K562 (cell line): Measurements from ENCODE around the gene ACACB. TPM values are rescaled to one million over a fixed set of nuclear protein-coding genes. Genes with fewer than 3 reads are reported as not detected.

ENCODE experiments used
- ESRRA ChIP-seq: fragments of 450-650 bp; IDR thresholded peaks from 2 replicates; pipeline ENCODE4 v1.6.1; 2014; ENCODE audit warnings: low read depth, mild to moderate bottlenecking, moderate library complexity, borderline replicate concordance
- FOSL1 ChIP-seq: fragments of 200-800 bp; sonication (Bioruptor generic); conservative IDR thresholded peaks from 2 replicates; pipeline ENCODE4 v1.6.1; 2016; ENCODE audit warnings: missing genetic modification characterization, missing compliant biosample characterization
- NELFE ChIP-seq: IDR thresholded peaks from 2 replicates; pipeline ENCODE4 v1.6.1; 2011; ENCODE audit warnings: mild to moderate bottlenecking; ENCODE audit not compliant: insufficient read depth, insufficient read length
- NR2C2 ChIP-seq, 2 experiments: fragments of 200-800 bp in 1 of 2; sonication (Bioruptor generic) in 1 of 2; sonication (generic) in 1 of 2; formaldehyde crosslinking in 1 of 2; IDR thresholded peaks; 2 replicates each; pipeline versions ENCODE4 v1.6.1 to v1.8.0; 2016 to 2022; ENCODE audit warnings: mild to moderate bottlenecking in 1 of 2, missing compliant biosample characterization in 1 of 2, missing genetic modification characterization in 1 of 2, missing genetic modification reagents in 1 of 2
- POLR2B ChIP-seq: fragments of 450-650 bp; IDR thresholded peaks from 2 replicates; pipeline ENCODE4 v1.6.1; 2018; ENCODE audit warnings: low read depth; ENCODE audit not compliant: partially characterized antibody
- POLR2G ChIP-seq: fragments of 200-400 bp; formaldehyde crosslinking; IDR thresholded peaks from 2 replicates; pipeline ENCODE4 v1.6.1; 2017; ENCODE audit warnings: low read depth, mild to moderate bottlenecking, antibody characterized with exemption, low read length, moderate library complexity
- SOX6 ChIP-seq: fragments of 450-650 bp; IDR thresholded peaks from 2 replicates; pipeline ENCODE4 v1.6.1; 2014; ENCODE audit warnings: mild to moderate bottlenecking
- ZEB2 ChIP-seq: fragments of 450-650 bp; IDR thresholded peaks from 2 replicates; pipeline ENCODE4 v1.6.1; 2016
- polyA plus RNA-seq, 8 experiments: library from polyadenylated mRNA; depleted of rRNA in 4 of 8; stranded (reverse) in 5 of 8; unstranded in 3 of 8; fragments of >200 nt; fragmentation: Nextera tagmentation in 2 of 8; fragmentation: Illumina TruSeq in 1 of 8; extraction: Ambion mirVana in 2 of 8; extraction: Trizol in 1 of 8; gene quantifications; 2 replicates each; pipeline versions ENCODE4 v1.2.1 to v1.2.3, GENCODE V29; 2011 to 2014; ENCODE audit warnings: inconsistent platforms in 1 of 8, missing spikeins in 1 of 8
- total RNA-seq, 7 experiments: library from RNA; depleted of rRNA in 6 of 7; stranded (reverse); fragments of >200 nt in 6 of 7; fragmentation: Illumina TruSeq in 2 of 7; extraction: Trizol in 2 of 7; gene quantifications; 2 replicates each; pipeline versions ENCODE4 v1.2.1 to v1.2.3, GENCODE V29; 2011 to 2021; ENCODE audit warnings: low replicate concordance in 1 of 7
- TF ChIP-seq, protein P1 (sequence below): fragments of 200-600 bp; sonication (generic); IDR thresholded peaks from one replicate; pipeline ENCODE4 v1.6.1; 2012; ENCODE audit warnings: mild to moderate bottlenecking, low read depth, low read length, inconsistent platforms
- TF ChIP-seq, protein P2 (sequence below): fragments of 250-450 bp; sonication (Bioruptor Pico); IDR thresholded peaks from 2 replicates; pipeline ENCODE4 v1.8.0; 2022; ENCODE audit warnings: inconsistent platforms, mild to moderate bottlenecking, moderate library complexity, borderline replicate concordance
- TF ChIP-seq, protein P3 (sequence below): sonication (generic); formaldehyde crosslinking; IDR thresholded peaks from 2 replicates; pipeline ENCODE4 v1.8.0; 2022; ENCODE audit warnings: missing genetic modification reagents, mild to moderate bottlenecking, moderate library complexity, borderline replicate concordance
- TF ChIP-seq, protein P4 (sequence below), 2 experiments: fragments of 450-650 bp in 1 of 2; sonication (generic) in 1 of 2; formaldehyde crosslinking in 1 of 2; IDR thresholded peaks in 1 of 2; conservative IDR thresholded peaks in 1 of 2; 2 replicates each; pipeline versions ENCODE4 v1.6.1 to v1.8.1; 2016 to 2023; ENCODE audit warnings: mild to moderate bottlenecking in 2 of 2, moderate library complexity in 2 of 2, inconsistent platforms in 1 of 2, missing genetic modification reagents in 1 of 2

The ACACB gene
- total and polyA plus RNA-seq, 9 of the 15 experiments (the other 6 are each of a cell fraction or from before 2014, with no cell fraction given), result 0.10 to 2.5 (median 0.83) TPM

DNA sequence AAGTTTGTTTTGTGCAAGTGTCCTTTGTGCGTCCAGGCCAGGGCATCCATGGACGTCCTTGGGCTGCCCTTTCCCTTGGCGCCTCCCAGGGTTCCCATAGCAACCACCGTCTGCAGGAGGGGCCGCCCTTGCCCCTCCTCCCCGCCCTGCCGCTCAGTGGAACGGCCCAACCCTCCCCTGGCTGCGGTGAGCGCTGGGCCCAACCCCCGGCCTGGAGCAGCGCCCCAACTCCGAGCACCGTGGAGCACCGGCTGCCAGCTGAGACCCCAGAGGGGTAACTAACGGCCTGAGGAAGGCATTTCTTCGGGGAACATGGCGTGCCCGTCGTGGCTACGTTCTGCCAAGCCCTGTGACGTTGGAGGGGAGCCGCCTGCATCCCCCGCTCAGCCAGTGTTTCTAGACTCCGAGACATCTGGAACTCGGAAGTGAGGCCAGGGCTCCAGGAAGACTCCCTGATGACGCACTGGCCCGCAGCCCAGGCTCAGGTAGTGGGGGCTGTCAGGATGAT lies 5.3 kb upstream of the ACACB start (continued):
- TF ChIP-seq, protein P1, sequence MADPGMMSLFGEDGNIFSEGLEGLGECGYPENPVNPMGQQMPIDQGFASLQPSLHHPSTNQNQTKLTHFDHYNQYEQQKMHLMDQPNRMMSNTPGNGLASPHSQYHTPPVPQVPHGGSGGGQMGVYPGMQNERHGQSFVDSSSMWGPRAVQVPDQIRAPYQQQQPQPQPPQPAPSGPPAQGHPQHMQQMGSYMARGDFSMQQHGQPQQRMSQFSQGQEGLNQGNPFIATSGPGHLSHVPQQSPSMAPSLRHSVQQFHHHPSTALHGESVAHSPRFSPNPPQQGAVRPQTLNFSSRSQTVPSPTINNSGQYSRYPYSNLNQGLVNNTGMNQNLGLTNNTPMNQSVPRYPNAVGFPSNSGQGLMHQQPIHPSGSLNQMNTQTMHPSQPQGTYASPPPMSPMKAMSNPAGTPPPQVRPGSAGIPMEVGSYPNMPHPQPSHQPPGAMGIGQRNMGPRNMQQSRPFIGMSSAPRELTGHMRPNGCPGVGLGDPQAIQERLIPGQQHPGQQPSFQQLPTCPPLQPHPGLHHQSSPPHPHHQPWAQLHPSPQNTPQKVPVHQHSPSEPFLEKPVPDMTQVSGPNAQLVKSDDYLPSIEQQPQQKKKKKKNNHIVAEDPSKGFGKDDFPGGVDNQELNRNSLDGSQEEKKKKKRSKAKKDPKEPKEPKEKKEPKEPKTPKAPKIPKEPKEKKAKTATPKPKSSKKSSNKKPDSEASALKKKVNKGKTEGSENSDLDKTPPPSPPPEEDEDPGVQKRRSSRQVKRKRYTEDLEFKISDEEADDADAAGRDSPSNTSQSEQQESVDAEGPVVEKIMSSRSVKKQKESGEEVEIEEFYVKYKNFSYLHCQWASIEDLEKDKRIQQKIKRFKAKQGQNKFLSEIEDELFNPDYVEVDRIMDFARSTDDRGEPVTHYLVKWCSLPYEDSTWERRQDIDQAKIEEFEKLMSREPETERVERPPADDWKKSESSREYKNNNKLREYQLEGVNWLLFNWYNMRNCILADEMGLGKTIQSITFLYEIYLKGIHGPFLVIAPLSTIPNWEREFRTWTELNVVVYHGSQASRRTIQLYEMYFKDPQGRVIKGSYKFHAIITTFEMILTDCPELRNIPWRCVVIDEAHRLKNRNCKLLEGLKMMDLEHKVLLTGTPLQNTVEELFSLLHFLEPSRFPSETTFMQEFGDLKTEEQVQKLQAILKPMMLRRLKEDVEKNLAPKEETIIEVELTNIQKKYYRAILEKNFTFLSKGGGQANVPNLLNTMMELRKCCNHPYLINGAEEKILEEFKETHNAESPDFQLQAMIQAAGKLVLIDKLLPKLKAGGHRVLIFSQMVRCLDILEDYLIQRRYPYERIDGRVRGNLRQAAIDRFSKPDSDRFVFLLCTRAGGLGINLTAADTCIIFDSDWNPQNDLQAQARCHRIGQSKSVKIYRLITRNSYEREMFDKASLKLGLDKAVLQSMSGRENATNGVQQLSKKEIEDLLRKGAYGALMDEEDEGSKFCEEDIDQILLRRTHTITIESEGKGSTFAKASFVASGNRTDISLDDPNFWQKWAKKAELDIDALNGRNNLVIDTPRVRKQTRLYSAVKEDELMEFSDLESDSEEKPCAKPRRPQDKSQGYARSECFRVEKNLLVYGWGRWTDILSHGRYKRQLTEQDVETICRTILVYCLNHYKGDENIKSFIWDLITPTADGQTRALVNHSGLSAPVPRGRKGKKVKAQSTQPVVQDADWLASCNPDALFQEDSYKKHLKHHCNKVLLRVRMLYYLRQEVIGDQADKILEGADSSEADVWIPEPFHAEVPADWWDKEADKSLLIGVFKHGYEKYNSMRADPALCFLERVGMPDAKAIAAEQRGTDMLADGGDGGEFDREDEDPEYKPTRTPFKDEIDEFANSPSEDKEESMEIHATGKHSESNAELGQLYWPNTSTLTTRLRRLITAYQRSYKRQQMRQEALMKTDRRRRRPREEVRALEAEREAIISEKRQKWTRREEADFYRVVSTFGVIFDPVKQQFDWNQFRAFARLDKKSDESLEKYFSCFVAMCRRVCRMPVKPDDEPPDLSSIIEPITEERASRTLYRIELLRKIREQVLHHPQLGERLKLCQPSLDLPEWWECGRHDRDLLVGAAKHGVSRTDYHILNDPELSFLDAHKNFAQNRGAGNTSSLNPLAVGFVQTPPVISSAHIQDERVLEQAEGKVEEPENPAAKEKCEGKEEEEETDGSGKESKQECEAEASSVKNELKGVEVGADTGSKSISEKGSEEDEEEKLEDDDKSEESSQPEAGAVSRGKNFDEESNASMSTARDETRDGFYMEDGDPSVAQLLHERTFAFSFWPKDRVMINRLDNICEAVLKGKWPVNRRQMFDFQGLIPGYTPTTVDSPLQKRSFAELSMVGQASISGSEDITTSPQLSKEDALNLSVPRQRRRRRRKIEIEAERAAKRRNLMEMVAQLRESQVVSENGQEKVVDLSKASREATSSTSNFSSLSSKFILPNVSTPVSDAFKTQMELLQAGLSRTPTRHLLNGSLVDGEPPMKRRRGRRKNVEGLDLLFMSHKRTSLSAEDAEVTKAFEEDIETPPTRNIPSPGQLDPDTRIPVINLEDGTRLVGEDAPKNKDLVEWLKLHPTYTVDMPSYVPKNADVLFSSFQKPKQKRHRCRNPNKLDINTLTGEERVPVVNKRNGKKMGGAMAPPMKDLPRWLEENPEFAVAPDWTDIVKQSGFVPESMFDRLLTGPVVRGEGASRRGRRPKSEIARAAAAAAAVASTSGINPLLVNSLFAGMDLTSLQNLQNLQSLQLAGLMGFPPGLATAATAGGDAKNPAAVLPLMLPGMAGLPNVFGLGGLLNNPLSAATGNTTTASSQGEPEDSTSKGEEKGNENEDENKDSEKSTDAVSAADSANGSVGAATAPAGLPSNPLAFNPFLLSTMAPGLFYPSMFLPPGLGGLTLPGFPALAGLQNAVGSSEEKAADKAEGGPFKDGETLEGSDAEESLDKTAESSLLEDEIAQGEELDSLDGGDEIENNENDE, result no peak
- TF ChIP-seq NELFE, result no peak
- 0 out of 2 replicates have a peak, but pooled peaks have one; percentile 42 for TF ChIP-seq NR2C2 (CRISPR knock-in tag; IDR thresholded peaks at IDR 0.05)
- TF ChIP-seq NR2C2 (tag; IDR thresholded peaks at IDR 0.05), result no peak; the same call in 1 of the 2 replicates
- TF ChIP-seq POLR2G, result peak; percentile 83
- no peak for TF ChIP-seq FOSL1 (tag)
- TF ChIP-seq ZEB2, result peak; percentile 57; the same call in 1 of the 2 replicates
- TF ChIP-seq, protein P2, sequence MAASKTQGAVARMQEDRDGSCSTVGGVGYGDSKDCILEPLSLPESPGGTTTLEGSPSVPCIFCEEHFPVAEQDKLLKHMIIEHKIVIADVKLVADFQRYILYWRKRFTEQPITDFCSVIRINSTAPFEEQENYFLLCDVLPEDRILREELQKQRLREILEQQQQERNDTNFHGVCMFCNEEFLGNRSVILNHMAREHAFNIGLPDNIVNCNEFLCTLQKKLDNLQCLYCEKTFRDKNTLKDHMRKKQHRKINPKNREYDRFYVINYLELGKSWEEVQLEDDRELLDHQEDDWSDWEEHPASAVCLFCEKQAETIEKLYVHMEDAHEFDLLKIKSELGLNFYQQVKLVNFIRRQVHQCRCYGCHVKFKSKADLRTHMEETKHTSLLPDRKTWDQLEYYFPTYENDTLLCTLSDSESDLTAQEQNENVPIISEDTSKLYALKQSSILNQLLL, result 0 out of 2 replicates have a peak, but pooled peaks have one; percentile 26
- TF ChIP-seq, protein P3, sequence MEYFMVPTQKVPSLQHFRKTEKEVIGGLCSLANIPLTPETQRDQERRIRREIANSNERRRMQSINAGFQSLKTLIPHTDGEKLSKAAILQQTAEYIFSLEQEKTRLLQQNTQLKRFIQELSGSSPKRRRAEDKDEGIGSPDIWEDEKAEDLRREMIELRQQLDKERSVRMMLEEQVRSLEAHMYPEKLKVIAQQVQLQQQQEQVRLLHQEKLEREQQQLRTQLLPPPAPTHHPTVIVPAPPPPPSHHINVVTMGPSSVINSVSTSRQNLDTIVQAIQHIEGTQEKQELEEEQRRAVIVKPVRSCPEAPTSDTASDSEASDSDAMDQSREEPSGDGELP (CRISPR knock-in tag), result peak; percentile 79
- TF ChIP-seq, protein P4, sequence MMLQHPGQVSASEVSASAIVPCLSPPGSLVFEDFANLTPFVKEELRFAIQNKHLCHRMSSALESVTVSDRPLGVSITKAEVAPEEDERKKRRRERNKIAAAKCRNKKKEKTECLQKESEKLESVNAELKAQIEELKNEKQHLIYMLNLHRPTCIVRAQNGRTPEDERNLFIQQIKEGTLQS (IDR thresholded peaks at IDR 0.05), result peak; percentile 53
- TF ChIP-seq, protein P4 (CRISPR knock-in tag; conservative IDR thresholded peaks at IDR 0.05), result no peak
- 0 out of 2 replicates have a peak, but pooled peaks have one; percentile 14 for TF ChIP-seq SOX6
- peak; percentile 99 for TF ChIP-seq ESRRA
- peak; percentile 53 for TF ChIP-seq POLR2B
